Esophagus mucosa (tissue), 1 donor: ENCODE measurements around the gene DOCK1. TPM values are rescaled to one million over a fixed set of nuclear protein-coding genes. Genes with fewer than 3 reads are reported as not detected.

Source experiments
- ATAC-seq: fragments of 200-7000 bp; cut with Tn5 transposase; one replicate; pipeline ENCODE4 v1.9.1; 2020
- total RNA-seq: library from RNA; stranded (reverse); gene quantifications from one replicate; pipeline ENCODE4 v1.2.4, GENCODE V29; 2023
- donor health status: DM: yes; HTN: yes; CAD: no.

The DOCK1 gene
- total RNA-seq, 1 donor from 2014 or later: 37.6 TPM

GRCh38 chr10:127182161-127182560 lies 276.9 kb downstream of the DOCK1 start:
- no peak for ATAC-seq

- no peak for ATAC-seq
Measured at GRCh38 chr10:127184582-127184981, 279.4 kb downstream of the DOCK1 start.

- ATAC-seq: no peak
Measured at GRCh38 chr10:127186813-127187212, 281.6 kb downstream of the DOCK1 start.

GRCh38 chr10:127189226-127189625 lies 284.0 kb downstream of the DOCK1 start:
- ATAC-seq: no peak

GRCh38 chr10:127190427-127190826 lies 285.2 kb downstream of the DOCK1 start:
- no peak for ATAC-seq

- no peak for ATAC-seq
Measured at GRCh38 chr10:127193125-127193524, 287.9 kb downstream of the DOCK1 start.

DNA sequence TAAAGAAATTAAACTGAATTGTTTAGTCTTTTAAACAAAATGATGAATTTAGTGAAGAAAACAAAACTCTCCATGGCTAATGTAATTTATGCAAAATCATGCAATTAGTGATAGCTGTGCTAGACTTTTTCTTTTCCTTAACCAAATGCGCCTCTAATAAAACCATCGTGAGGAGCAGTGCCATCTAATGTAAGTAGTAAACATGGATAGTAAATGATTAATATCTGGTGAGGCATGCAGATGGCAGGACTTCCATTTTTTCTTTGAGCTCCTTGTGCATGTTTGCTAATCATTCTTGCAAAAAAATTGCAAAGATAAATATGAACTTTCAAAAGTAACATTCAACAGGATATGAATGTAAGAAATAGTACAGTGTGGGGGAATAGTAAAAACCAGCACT lies 288.9 kb downstream of the DOCK1 start:
- ATAC-seq: no peak

DNA sequence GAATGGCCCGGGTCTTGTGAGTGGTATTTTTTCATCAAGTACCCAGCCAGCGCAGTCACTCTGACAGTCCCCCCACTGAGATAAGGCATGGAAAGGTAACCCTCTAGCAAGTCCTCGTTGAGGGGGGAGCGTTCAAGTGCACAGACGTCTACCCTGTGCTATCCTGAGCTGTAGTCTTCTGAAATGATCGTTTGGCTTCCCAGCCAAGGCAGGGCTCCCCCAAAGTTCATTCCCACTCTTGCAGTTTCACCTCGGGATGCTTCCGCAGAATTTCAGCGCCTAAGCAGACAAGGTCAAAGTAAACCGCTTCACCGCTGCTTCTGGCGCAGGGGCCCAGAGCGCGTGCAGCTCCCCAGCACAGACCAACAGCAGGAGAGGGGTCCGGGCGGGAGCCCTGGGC lies 289.4 kb downstream of the DOCK1 start:
- ATAC-seq: no peak

DNA sequence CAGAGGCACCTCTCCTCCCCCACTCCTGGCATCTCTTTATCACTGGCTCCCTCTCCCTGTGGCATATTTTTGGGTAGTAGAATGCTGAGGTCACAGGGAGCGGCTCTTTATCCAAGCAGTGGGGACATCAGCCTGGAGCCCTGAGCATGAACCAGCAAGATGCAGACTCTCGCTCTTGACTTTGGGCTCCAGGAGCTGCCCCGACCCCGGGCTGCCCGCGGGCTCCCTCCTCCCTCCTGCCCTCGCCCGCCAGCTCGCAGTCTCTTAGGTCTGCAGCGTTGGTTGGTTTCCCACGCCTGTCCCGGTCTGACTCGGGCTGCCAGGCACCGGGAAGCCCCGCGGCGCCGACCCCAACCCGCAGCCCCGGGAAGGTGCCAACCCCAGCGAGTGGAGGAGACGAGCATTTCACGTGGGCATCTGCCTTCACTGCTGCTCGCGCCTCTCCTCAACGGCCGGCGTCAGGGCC lies 289.8 kb downstream of the DOCK1 start:
- ATAC-seq: peak; percentile 22

GRCh38 chr10:127195571-127196281 lies 290.5 kb downstream of the DOCK1 start:
- ATAC-seq: no peak

- ATAC-seq: peak; percentile 68
Measured at GRCh38 chr10:127196282-127197153, 291.3 kb downstream of the DOCK1 start, which contains the start of gene INSYN2A. Gene INSYN2A (minus strand): TSS chr10:127196591. CDS start chr10:127176395, 20,196 bp downstream.

DNA sequence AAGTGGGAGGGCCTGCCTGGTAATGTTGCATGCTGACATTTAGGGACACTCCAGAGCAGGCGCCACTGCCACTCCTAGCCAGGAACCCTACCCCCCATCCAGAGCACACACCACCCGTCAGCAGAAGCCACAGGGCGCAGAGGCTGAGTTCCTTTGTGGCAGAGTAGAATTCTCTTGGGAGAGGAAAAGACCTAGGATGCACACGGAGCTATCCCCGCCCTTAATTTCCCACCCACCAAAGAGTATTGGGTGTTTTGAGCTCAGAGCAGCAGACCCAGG lies 291.9 kb downstream of the DOCK1 start:
- no peak for ATAC-seq

- ATAC-seq: no peak
Measured at GRCh38 chr10:127198307-127198706, 293.1 kb downstream of the DOCK1 start.

GRCh38 chr10:127198721-127199120 lies 293.5 kb downstream of the DOCK1 start:
- ATAC-seq: no peak

GRCh38 chr10:127200646-127201045 lies 295.4 kb downstream of the DOCK1 start:
- ATAC-seq: no peak

DNA sequence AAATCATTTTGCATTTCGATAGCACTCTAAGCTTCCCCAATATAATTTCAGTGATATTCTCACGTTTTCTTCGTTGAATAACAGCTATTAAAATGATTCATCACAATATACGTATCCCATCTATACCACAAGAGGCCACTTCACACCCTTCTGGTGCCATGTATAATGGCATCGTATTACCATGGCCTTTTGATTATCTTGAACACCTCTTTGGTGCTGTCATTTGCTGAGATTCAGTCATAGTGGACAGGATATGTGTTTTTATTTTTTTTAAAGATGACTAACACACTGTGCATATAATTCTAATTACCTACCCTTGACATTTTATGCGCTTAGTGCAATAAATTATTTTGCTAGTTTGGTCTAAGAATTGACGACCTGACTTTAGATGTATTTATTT lies 297.8 kb downstream of the DOCK1 start:
- no peak for ATAC-seq

- ATAC-seq: peak; percentile 80
Measured at GRCh38 chr10:127207081-127207480, 301.9 kb downstream of the DOCK1 start.

- no peak for ATAC-seq
Measured at GRCh38 chr10:127210936-127211466, 305.8 kb downstream of the DOCK1 start.

GRCh38 chr10:127215866-127216265 lies 310.6 kb downstream of the DOCK1 start:
- no peak for ATAC-seq

DNA sequence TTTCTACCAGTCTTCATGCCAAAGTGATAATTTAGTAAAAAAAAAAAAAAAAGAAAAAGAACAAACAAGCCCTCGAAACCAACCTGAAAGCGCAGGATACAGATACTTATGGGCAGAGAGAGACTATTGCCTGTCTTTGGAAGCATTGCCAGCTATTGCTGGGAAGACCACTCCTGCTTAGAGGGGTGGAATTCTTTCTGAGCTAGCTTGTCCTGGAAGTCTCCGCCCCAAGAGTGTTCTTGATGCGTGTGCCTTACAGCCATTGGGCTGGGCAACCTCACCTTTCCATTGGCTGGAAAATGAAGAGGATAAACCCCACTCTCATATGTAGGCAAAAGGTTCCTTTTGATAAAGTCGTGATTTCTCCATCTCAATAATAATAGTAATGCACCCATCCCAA lies 311.0 kb downstream of the DOCK1 start:
- no peak for ATAC-seq

GRCh38 chr10:127216786-127217185 lies 311.6 kb downstream of the DOCK1 start:
- no peak for ATAC-seq

DNA sequence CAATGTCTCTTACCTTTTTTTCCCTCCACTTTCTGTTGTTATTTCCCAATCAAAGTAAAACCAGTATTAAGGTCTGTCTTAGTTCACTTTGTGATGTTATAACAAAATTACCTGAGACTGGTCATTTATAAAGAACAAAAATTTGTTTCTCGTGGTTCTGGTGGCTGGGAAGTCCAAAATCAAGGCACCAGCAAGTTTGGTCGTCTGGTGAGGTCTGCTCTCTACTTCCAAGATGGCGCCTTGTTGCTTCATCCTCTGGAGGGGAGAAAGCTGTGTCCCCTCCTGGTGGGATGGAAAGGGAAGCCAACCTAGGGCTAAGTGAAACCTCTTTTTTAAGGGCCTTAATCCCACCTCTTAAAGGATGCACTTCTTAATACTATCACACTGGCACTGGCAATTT lies 313.4 kb downstream of the DOCK1 start:
- ATAC-seq: no peak

DNA sequence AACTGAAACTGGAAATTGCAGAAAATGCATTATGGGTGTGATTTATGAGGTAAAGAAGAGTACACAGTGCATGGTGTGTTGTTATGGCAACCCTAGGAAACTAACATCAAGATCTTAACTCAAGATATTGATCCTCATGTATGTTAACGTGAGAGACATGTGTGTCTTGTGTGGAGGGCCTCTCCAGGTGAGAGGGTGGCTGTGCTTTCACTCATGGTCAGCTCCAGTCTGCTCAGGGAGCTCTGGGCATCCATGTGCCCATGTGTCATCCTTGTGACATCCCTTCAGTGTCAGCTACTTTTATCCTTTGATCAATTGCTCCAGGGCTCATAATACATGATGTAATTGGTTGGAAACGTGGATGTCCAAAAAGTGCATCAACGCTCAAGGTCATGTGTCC lies 316.1 kb downstream of the DOCK1 start:
- no peak for ATAC-seq

DNA sequence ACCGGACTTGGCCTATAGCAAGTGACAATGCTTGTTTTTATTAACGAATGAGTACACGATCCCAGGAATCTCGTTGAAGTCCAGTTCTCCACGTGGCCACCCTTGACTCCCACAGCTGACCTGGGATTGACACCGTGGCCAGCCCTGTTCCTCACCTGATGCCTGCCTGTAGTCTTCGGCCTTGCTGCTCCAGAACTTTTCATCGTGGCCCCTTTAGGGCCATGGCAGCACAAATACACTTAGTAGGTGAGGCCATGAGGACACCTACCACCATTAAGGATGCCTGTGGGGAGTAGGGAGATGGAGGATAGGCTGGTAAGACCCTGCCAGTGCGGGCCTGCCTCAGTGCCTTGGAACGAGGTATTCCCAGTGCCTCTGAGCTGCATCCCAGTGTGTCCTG lies 321.8 kb downstream of the DOCK1 start:
- ATAC-seq: no peak
